Prostate gland (tissue), 2 donors: ENCODE measurements around the gene TOMM40. TPM values are rescaled to one million over a fixed set of nuclear protein-coding genes. Genes with fewer than 3 reads are reported as not detected.

Experiments
- DNase-seq: peaks from one replicate; pipeline ENCODE4 v3.0.0-alpha.2; 2019; ENCODE audit warnings: low spot score
- H3K27ac ChIP-seq, 2 donors: fragments of 200-600 bp; sonication (generic); 2 replicates each; pipeline ENCODE4 v1.5.1; 2017 to 2019
- H3K27me3 ChIP-seq: fragments of 200-600 bp; sonication (generic); replicated peaks from 2 replicates; pipeline ENCODE4 v1.5.1; 2019; ENCODE audit not compliant: insufficient read depth
- H3K36me3 ChIP-seq, 2 donors: fragments of 200-600 bp; sonication (generic); 1 replicate in 1 of 2; 2 replicates in 1 of 2; pipeline versions ENCODE4 v1.5.1 to v1.8.1; 2017 to 2019
- H3K4me1 ChIP-seq: fragments of 200-600 bp; sonication (generic); replicated peaks from 2 replicates; pipeline ENCODE4 v1.5.1; 2019
- H3K4me3 ChIP-seq, 2 donors: fragments of 200-600 bp; sonication (generic); 2 replicates each; pipeline ENCODE4 v1.5.1; 2017 to 2019
- H3K9me3 ChIP-seq: fragments of 200-600 bp; sonication (generic); 2 replicates; pipeline ENCODE4 v1.5.1; 2017
- POLR2A ChIP-seq: fragments of 450-650 bp; IDR thresholded peaks from one replicate; pipeline ENCODE4 v1.6.1; 2016; ENCODE audit warnings: antibody characterized with exemption, mild to moderate bottlenecking
- POLR2AphosphoS5 ChIP-seq: sonication (generic); formaldehyde crosslinking; IDR thresholded peaks from one replicate; pipeline ENCODE4 v1.6.1; 2017; ENCODE audit warnings: antibody characterized with exemption
- WGBS: methylation state at CpG from one replicate; pipeline ENCODE4 v1.1.5; 2018; 5-methylcytosine and 5-hydroxymethylcytosine counted together
- intact Hi-C: fragments of 100-400 bp; cut with DNase I; formaldehyde crosslinking; loops from one replicate; pipeline ENCODE4 v1.14.2; 2022
- total RNA-seq, 2 donors: library from RNA; depleted of rRNA; stranded (reverse); fragments of >200 nt; gene quantifications; one replicate each; pipeline ENCODE4 v1.1.0, GENCODE V29; 2016
- TF ChIP-seq, protein P1 (sequence below), 4 experiments: fragments of 200-600 bp in 2 of 4; fragments of 450-650 bp in 2 of 4; sonication (generic) in 2 of 4; IDR thresholded peaks; 1 replicate in 3 of 4; 2 replicates in 1 of 4; pipeline ENCODE4 v1.5.1; 2016 to 2019; ENCODE audit warnings: antibody characterized with exemption in 4 of 4, mild to moderate bottlenecking in 2 of 4, moderate library complexity in 2 of 4

TOMM40 gene
- total RNA-seq, 2 donors from 2014 or later: 44.9 to 81.3 TPM

DNA sequence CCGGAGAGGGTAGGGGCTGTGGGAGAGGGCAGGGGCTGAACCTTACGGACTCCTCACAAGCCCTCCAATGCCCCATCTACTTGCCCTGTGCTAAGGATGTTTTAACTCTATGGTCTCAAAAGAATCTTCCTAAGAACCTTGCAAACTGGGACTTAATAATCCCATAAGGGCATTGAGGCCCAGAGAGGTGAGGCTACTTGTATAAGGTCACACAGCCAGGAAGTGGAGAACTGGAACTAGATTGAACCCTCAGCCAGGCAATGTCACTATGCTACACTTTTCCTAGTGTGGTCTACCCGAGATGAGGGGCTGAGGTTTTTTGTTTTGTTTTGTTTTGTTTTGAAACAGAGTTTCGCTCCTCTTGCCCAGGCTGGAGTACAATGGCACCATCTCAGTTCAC is 40.5 kb downstream of the TOMM40 start:
- H3K36me3 ChIP-seq: no peaks in the 10 kb centered on the region
- WGBS: 89% methylated on average over 4 of the region's 4 CpGs
- no peak for DNase-seq
- TF ChIP-seq, protein P1, sequence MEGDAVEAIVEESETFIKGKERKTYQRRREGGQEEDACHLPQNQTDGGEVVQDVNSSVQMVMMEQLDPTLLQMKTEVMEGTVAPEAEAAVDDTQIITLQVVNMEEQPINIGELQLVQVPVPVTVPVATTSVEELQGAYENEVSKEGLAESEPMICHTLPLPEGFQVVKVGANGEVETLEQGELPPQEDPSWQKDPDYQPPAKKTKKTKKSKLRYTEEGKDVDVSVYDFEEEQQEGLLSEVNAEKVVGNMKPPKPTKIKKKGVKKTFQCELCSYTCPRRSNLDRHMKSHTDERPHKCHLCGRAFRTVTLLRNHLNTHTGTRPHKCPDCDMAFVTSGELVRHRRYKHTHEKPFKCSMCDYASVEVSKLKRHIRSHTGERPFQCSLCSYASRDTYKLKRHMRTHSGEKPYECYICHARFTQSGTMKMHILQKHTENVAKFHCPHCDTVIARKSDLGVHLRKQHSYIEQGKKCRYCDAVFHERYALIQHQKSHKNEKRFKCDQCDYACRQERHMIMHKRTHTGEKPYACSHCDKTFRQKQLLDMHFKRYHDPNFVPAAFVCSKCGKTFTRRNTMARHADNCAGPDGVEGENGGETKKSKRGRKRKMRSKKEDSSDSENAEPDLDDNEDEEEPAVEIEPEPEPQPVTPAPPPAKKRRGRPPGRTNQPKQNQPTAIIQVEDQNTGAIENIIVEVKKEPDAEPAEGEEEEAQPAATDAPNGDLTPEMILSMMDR (IDR thresholded peaks at IDR 0.05): no peak
- TF ChIP-seq POLR2A (no peak), POLR2AphosphoS5 (no peak)
- H3K27ac ChIP-seq: no peak overlapping the region
- H3K9me3 ChIP-seq: no peaks in the 10 kb centered on the region
- intact Hi-C loops: no loop called here
- H3K27me3 ChIP-seq: no peaks in the 10 kb centered on the region
- no peaks in the 10 kb centered on the region for H3K4me1 ChIP-seq
- no peak overlapping the region for H3K4me3 ChIP-seq

DNA sequence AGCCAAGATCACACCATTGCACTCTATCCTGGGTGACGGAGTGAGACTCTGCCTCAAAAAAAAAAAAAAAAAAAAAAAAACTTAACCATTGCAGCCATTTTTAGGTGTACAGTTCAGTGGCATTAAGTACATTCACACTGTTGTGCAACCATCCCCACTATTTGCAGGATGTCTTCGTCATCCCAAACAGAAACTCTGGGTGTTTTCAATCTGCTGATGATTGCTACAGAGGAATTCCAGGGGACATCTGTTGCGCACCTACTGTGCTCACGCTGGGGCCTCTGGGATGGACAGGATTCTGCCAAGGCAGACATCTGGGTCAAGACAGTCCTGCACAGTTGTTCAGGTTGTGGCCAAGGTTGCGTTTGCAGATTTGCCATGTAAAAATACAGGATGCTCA is 48.6 kb downstream of the TOMM40 start:
- Histone ChIP-seq H3K9me3 (no peaks in the 10 kb centered on the region), H3K27me3 (no peaks in the 10 kb centered on the region), H3K4me3 (no peak overlapping the region), H3K4me1 (no peaks in the 10 kb centered on the region), H3K36me3 (no peaks in the 10 kb centered on the region), H3K27ac (no peak overlapping the region)
- WGBS: 85% methylated on average over 5 of the region's 5 CpGs
- TF ChIP-seq, protein P1 (IDR thresholded peaks at IDR 0.05): no peak
- intact Hi-C loops: no loop called here
- no peak for DNase-seq

DNA sequence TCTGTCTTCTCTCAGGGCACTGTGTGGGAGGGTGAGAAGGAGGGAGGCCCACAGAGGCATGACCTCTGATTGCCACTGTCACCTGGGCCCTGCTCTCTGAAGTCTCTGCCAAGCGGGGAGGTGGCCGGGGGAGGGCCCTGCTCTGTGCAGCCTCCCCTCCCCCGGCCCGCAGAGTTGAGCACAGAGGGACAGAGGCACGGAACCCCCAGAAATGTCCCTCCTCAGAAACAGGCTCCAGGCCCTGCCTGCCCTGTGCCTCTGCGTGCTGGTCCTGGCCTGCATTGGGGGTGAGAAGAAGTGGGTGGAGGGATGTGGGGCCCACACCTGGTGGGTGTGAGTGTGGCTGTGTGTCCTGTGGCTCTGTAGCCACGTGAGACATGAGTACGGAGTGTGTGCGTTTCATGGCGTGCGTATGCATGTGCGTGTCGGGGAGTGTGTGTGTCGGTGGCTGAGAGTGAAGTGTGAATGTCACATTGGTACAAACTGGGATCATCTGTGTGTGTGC is 51.1 kb downstream of the TOMM40 start, which contains the start of gene APOC4:
Gene APOC4 (plus strand): TSS at position 171 of the 505 bp plus-strand sequence. CDS start 41 bp downstream, at position 212.
- H3K36me3 ChIP-seq: no peaks in the 10 kb centered on the region
- TF ChIP-seq, protein P1 (IDR thresholded peaks at IDR 0.05): no peak
- TF ChIP-seq POLR2AphosphoS5 (no peak), POLR2A (no peak)
- H3K9me3 ChIP-seq: no peaks in the 10 kb centered on the region
- H3K27ac ChIP-seq: no peak within 1 kb of the TSS
- intact Hi-C loops: no loop called here
- no peak within 1 kb of the TSS for H3K4me3 ChIP-seq
- no peaks in the 10 kb centered on the region for H3K4me1 ChIP-seq
- WGBS: 83% methylated on average over 12 of the region's 14 CpGs
- no peaks in the 10 kb centered on the region for H3K27me3 ChIP-seq
- DNase-seq: no peak

DNA sequence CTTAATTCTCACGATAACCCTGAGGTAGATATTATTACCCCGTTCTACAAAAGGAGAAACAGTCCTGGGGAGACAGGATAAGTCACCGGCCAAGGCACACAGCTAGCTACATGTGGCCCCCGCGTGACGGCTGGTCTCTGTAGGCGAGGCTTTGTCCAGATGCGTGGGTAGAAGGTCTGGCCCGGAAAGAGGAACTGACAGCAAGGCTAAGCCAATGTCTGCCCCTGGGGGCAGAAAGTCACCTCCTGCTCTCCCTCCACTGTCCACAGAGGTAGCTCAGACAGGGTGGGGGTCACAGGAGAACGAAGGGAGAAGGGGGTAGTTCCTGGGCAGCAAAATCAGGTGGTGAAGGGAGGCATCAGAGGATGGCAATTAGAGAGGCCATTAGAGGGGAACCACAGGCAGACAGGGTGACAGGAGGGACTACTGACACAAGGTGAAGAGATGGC is 52.8 kb downstream of the TOMM40 start:
- no peak for TF ChIP-seq POLR2AphosphoS5
- TF ChIP-seq, protein P1 (IDR thresholded peaks at IDR 0.05): no peak
- no peak for TF ChIP-seq POLR2A
- intact Hi-C loops: no loop called here
- no peaks in the 10 kb centered on the region for H3K36me3 ChIP-seq
- H3K4me1 ChIP-seq: no peaks in the 10 kb centered on the region
- H3K27ac ChIP-seq: no peak overlapping the region
- DNase-seq: no peak
- H3K27me3 ChIP-seq: no peaks in the 10 kb centered on the region
- WGBS: 67% methylated on average over 10 of the region's 10 CpGs
- no peaks in the 10 kb centered on the region for H3K9me3 ChIP-seq
- H3K4me3 ChIP-seq: no peak overlapping the region

DNA sequence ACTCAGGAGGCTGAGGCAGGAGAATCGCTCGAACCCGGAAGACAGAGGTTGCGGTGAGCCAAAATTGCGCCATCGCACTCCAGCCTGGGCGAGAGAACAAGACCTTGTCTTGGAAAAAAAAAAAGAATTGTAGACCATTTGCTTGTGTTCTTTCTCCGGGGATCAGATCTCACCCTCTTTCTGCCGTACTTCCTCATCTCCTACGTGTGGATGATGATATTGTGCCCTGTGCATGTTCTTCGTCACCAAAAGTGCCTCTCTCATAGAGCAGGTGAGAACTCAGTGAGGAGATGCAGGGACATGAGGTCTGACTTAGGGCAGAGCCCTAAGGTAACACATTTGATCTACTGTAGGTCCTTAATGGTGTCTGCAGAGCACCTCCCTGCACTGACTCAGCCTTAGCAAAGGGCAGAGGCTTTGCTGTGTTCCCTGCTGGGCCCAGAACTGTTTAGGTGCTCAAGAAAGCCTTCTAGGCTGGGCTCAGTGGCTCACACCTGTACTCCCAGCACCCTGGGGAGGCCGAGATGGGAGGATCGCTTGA is 56.1 kb downstream of the TOMM40 start:
- 92% methylated on average over 13 of the region's 13 CpGs for WGBS
- no peak for TF ChIP-seq POLR2AphosphoS5
- no peak for TF ChIP-seq POLR2A
- TF ChIP-seq, protein P1 (IDR thresholded peaks at IDR 0.05): no peak
- no peak overlapping the region for H3K4me3 ChIP-seq

More for the DNA sequence above, 56.1 kb downstream of the TOMM40 start:
- no peaks in the 10 kb centered on the region for H3K9me3 ChIP-seq
- H3K4me1 ChIP-seq: no peaks in the 10 kb centered on the region
- no peak overlapping the region for H3K27ac ChIP-seq
- no peaks in the 10 kb centered on the region for H3K27me3 ChIP-seq
- no peaks in the 10 kb centered on the region for H3K36me3 ChIP-seq
- DNase-seq: no peak
- intact Hi-C loops: no loop called here
